HEK293 (cell line): ENCODE results near the gene FXYD6.

Experiments used
- CTCF ChIA-PET: fragments of 350-600 bp; formaldehyde crosslinking; extraction: SDS; loops from one replicate; lab custom pipeline; 2021; ENCODE audit warnings: antibody characterized with exemption; lab: Yijun Ruan, JAX
- POLR2A ChIA-PET: fragments of 300-600 bp; formaldehyde crosslinking; extraction: SDS; loops from one replicate; lab custom pipeline; 2020; ENCODE audit warnings: antibody characterized with exemption, inconsistent platforms; lab: Yijun Ruan, JAX
- H3K27ac ChIP-seq: fragments of 200-500 bp; sonication (Bioruptor generic); 2 replicates; pipeline ENCODE4 v1.5.1; 2014; ENCODE audit warnings: low read depth, low read length, control low read depth, inconsistent platforms; ENCODE audit errors: extremely low read depth
- H3K36me3 ChIP-seq, 2 experiments: fragments of 200-500 bp in 1 of 2; sonication (Bioruptor generic) in 1 of 2; 1 replicate in 1 of 2; 2 replicates in 1 of 2; pipeline ENCODE4 v1.5.1; 2014 to 2017; ENCODE audit warnings: inconsistent platforms in 2 of 2, low read length in 2 of 2; ENCODE audit not compliant: control insufficient read depth in 2 of 2, insufficient read depth in 1 of 2
- H3K4me1 ChIP-seq: fragments of 200-500 bp; sonication (Bioruptor generic); 2 replicates; pipeline ENCODE4 v1.5.1; 2014; ENCODE audit warnings: mild to moderate bottlenecking, low read length, inconsistent platforms; ENCODE audit not compliant: control insufficient read depth, insufficient read depth
- H3K4me3 ChIP-seq: 2 replicates; pipeline ENCODE4 v1.5.1; 2011; ENCODE audit warnings: low read depth, mild to moderate bottlenecking, control low read depth, low read length, moderate library complexity
- H3K9me3 ChIP-seq: fragments of 200-500 bp; sonication (Bioruptor generic); 2 replicates; pipeline ENCODE4 v1.5.1; 2014; ENCODE audit warnings: low read depth, low read length, inconsistent platforms; ENCODE audit not compliant: control insufficient read depth, insufficient read depth
- HOXC10 ChIP-seq: sonication (generic); formaldehyde crosslinking; IDR thresholded peaks from 2 replicates; pipeline ENCODE4 v1.8.1; 2023; ENCODE audit warnings: mild to moderate bottlenecking, missing genetic modification reagents
- KLF8 ChIP-seq: fragments of 450-650 bp; formaldehyde crosslinking; IDR thresholded peaks from 2 replicates; pipeline ENCODE4 v1.5.1; 2016; ENCODE audit warnings: missing biosample characterization, missing genetic modification characterization
- MYNN ChIP-seq: fragments of 450-650 bp; formaldehyde crosslinking; IDR thresholded peaks from 2 replicates; pipeline ENCODE4 v1.5.1; 2016; ENCODE audit warnings: missing biosample characterization, missing genetic modification characterization, borderline replicate concordance
- ZBTB1 ChIP-seq: fragments of 450-650 bp; formaldehyde crosslinking; IDR thresholded peaks from 2 replicates; pipeline ENCODE4 v1.5.1; 2016; ENCODE audit warnings: missing biosample characterization, missing genetic modification characterization
- ZNF146 ChIP-seq: fragments of 450-650 bp; formaldehyde crosslinking; IDR thresholded peaks from 2 replicates; pipeline ENCODE4 v1.5.1; 2016; ENCODE audit warnings: missing biosample characterization, missing genetic modification characterization
- ZNF239 ChIP-seq: fragments of 450-650 bp; formaldehyde crosslinking; IDR thresholded peaks from 2 replicates; pipeline ENCODE4 v1.5.1; 2016; ENCODE audit warnings: missing biosample characterization, missing genetic modification characterization
- ZNF302 ChIP-seq: fragments of 450-650 bp; formaldehyde crosslinking; IDR thresholded peaks from 2 replicates; pipeline ENCODE4 v1.5.1; 2016; ENCODE audit warnings: missing biosample characterization, missing genetic modification characterization, low read depth
- ZNF366 ChIP-seq: fragments of 450-650 bp; formaldehyde crosslinking; conservative IDR thresholded peaks from 2 replicates; pipeline ENCODE4 v1.5.1; 2016; ENCODE audit warnings: missing biosample characterization, missing genetic modification characterization
- ZNF518A ChIP-seq: fragments of 450-650 bp; formaldehyde crosslinking; conservative IDR thresholded peaks from 2 replicates; pipeline ENCODE4 v1.5.1; 2016; ENCODE audit warnings: low read depth, missing biosample characterization, missing genetic modification characterization
- ZNF561 ChIP-seq: fragments of 450-650 bp; IDR thresholded peaks from 2 replicates; pipeline ENCODE4 v1.5.1; 2018; ENCODE audit warnings: missing biosample characterization, missing genetic modification characterization, borderline replicate concordance
- ZNF585B ChIP-seq: fragments of 450-650 bp; formaldehyde crosslinking; IDR thresholded peaks from 2 replicates; pipeline ENCODE4 v1.5.1; 2016; ENCODE audit warnings: missing biosample characterization, missing genetic modification characterization
- ZNF621 ChIP-seq: fragments of 450-650 bp; formaldehyde crosslinking; IDR thresholded peaks from 2 replicates; pipeline ENCODE4 v1.5.1; 2017; ENCODE audit warnings: missing biosample characterization, missing genetic modification characterization
- ZNF692 ChIP-seq: fragments of 450-650 bp; formaldehyde crosslinking; IDR thresholded peaks from 2 replicates; pipeline ENCODE4 v1.5.1; 2016; ENCODE audit warnings: missing biosample characterization, missing genetic modification characterization
- ZNF768 ChIP-seq: fragments of 450-650 bp; formaldehyde crosslinking; IDR thresholded peaks from 2 replicates; pipeline ENCODE4 v1.5.1; 2018; ENCODE audit warnings: missing biosample characterization, mild to moderate bottlenecking, missing genetic modification characterization
- TF ChIP-seq, protein P1 (sequence below): fragments of 450-650 bp; formaldehyde crosslinking; IDR thresholded peaks from 2 replicates; pipeline ENCODE4 v1.5.1; 2017; ENCODE audit warnings: missing biosample characterization, missing genetic modification characterization

The FXYD6 gene

DNA sequence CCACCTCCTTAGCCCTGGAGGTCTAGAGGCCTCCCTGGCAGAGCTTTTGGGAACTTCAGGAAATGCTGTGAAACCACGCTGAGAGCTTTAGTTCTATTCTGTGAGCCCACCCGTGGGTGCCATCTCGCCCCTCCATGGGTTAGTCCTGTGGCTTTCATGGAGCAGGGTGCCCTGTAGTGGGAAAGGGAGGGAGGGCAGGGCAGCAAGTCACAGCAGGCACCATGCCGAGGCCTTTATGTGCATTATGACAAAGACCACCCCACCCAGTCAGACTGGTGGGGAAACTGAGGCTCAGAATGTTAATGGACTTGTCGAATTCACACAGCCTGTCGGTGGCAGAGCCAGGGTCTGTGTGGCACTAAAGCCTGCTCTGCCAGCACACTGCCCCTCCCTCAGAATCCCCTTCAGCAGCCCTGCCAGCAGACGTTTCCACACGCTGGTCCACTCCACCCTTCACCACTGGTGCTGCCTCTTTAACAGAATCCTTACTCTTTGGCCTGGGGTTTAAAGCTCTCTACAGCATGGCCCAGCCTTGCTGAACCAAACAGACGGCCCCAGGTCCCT lies 39.3 kb upstream of the FXYD6 start:
- CTCF ChIA-PET: interaction anchor here (1.6 kb wide), 1 partner anchor 31 kb away, joined by 8 read pairs; no protein-coding TSS in a partner anchor
- TF ChIP-seq ZNF518A: no peak
- TF ChIP-seq, protein P1, sequence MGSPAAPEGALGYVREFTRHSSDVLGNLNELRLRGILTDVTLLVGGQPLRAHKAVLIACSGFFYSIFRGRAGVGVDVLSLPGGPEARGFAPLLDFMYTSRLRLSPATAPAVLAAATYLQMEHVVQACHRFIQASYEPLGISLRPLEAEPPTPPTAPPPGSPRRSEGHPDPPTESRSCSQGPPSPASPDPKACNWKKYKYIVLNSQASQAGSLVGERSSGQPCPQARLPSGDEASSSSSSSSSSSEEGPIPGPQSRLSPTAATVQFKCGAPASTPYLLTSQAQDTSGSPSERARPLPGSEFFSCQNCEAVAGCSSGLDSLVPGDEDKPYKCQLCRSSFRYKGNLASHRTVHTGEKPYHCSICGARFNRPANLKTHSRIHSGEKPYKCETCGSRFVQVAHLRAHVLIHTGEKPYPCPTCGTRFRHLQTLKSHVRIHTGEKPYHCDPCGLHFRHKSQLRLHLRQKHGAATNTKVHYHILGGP (tag by site-specific recombination): no peak
- no peak for TF ChIP-seq HOXC10
- TF ChIP-seq ZNF585B: no peak
- TF ChIP-seq ZNF302 (tag by site-specific recombination): no peak
- no peak for TF ChIP-seq KLF8 (tag by site-specific recombination)
- TF ChIP-seq ZNF621 (tag by site-specific recombination): no peak
- TF ChIP-seq ZBTB1 (tag by site-specific recombination): no peak
- TF ChIP-seq ZNF366: no peak
- no peak for TF ChIP-seq ZNF146 (tag by site-specific recombination)
- no peak for TF ChIP-seq ZNF768
- Histone ChIP-seq H3K36me3 (no peaks in the 10 kb centered on the region), H3K9me3 (no peaks in the 10 kb centered on the region), H3K27ac (no peak overlapping the region), H3K4me1 (no peaks in the 10 kb centered on the region), H3K4me3 (no peak overlapping the region)
- POLR2A ChIA-PET: no interaction called here

DNA sequence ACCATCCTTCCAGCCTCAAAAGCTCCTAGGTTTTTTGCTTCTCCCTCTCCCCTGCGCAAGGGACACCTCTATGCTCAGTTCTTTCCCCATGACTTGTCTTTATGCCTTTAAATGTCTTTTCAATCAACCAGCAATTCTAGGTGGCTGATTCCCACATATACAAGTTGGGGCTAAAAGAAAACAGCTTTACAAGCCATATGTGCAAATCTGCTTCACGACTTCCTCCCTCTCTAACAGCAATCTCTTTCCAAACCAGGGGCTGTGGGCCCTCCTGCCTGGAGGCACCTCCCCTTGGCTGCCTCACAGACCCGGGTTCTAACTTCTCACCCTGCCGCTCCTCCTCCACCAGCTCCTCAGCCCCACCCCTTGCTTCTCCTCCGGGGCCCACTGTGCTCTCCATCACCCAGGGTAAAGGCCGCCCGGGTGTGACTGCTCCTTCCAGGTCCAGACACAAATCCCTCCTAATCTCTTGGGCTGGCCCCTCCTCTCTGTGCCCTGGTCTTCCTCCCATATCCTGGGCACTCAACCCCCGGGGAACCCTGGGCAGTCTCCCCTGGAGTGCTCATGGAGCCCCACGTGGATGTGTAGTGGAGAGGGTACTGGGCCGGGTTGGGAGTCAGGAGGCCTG lies 38.6 kb upstream of the FXYD6 start:
- TF ChIP-seq MYNN (no peak), ZNF692 (0 out of 2 replicates have a peak, but pooled peaks have one; percentile 12), ZNF239 (no peak), ZNF561 (tag by site-specific recombination) (no peak)
- Histone ChIP-seq H3K27ac (no peak overlapping the region), H3K4me1 (no peaks in the 10 kb centered on the region), H3K4me3 (no peak overlapping the region), H3K36me3 (no peaks in the 10 kb centered on the region), H3K9me3 (no peaks in the 10 kb centered on the region)
- ChIA-PET CTCF (interaction anchor here (1.0 kb wide), 1 partner anchor 8 kb away, joined by 3 read pairs; no protein-coding TSS in a partner anchor), POLR2A (no interaction called here)
